Mesenchymal stem cell (in vitro differentiated cells and primary cell): ENCODE measurements around the gene WNT5A. TPM values are rescaled to one million over a fixed set of nuclear protein-coding genes. Genes with fewer than 3 reads are reported as not detected.

Source experiments
- DNase-seq: peaks from one replicate; pipeline ENCODE4 v3.0.0-alpha.2; 2013
- H2AFZ ChIP-seq: one replicate; pipeline ENCODE4 v1.6.1; 2013; ENCODE audit warnings: low read depth, mild to moderate bottlenecking, control low read depth, inconsistent platforms, low read length, moderate library complexity
- H2AK5ac ChIP-seq: 2 replicates; pipeline ENCODE4 v1.6.1; 2013; ENCODE audit warnings: low read length, moderate library complexity, mild to moderate bottlenecking, inconsistent platforms; ENCODE audit not compliant: severe bottlenecking
- H2BK120ac ChIP-seq: one replicate; pipeline ENCODE4 v1.6.1; 2013; ENCODE audit warnings: low read depth, mild to moderate bottlenecking, inconsistent platforms, low read length, moderate library complexity
- H2BK12ac ChIP-seq, 2 experiments: one replicate each; pipeline ENCODE4 v1.6.1; 2013; ENCODE audit warnings: inconsistent platforms in 2 of 2, low read length in 2 of 2, mild to moderate bottlenecking in 2 of 2, moderate library complexity in 2 of 2, control low read depth in 1 of 2
- H2BK15ac ChIP-seq: one replicate; pipeline ENCODE4 v1.6.1; 2013; ENCODE audit warnings: mild to moderate bottlenecking, low read depth, inconsistent platforms; ENCODE audit not compliant: poor library complexity, severe bottlenecking
- H2BK5ac ChIP-seq: 2 replicates; pipeline ENCODE4 v1.6.1; 2013; ENCODE audit warnings: low read depth, mild to moderate bottlenecking, low read length, control low read depth, inconsistent platforms; ENCODE audit not compliant: poor library complexity, severe bottlenecking
- H3K14ac ChIP-seq, 2 experiments: one replicate each; pipeline ENCODE4 v1.6.1; 2013; ENCODE audit warnings: inconsistent platforms in 2 of 2, low read length in 2 of 2, control low read depth in 1 of 2, mild to moderate bottlenecking in 1 of 2, moderate library complexity in 1 of 2
- H3K18ac ChIP-seq, 2 experiments: one replicate each; pipeline ENCODE4 v1.6.1; 2013; ENCODE audit warnings: inconsistent platforms in 2 of 2, low read length in 2 of 2, control low read depth in 1 of 2, low read depth in 1 of 2, mild to moderate bottlenecking in 1 of 2
- H3K23ac ChIP-seq, 2 experiments: one replicate each; pipeline ENCODE4 v1.6.1; 2013; ENCODE audit warnings: inconsistent platforms in 2 of 2, low read length in 2 of 2, mild to moderate bottlenecking in 2 of 2, moderate library complexity in 2 of 2, control low read depth in 1 of 2
- H3K27ac ChIP-seq: 2 replicates; pipeline ENCODE4 v1.5.1; 2013; ENCODE audit warnings: mild to moderate bottlenecking, moderate library complexity, low read length, control low read depth, inconsistent platforms; ENCODE audit not compliant: poor library complexity, severe bottlenecking
- H3K27me3 ChIP-seq, 2 experiments: 2 replicates each; pipeline versions ENCODE4 v1.6.1 to v1.7.0; 2013; ENCODE audit warnings: low read length in 2 of 2, mild to moderate bottlenecking in 2 of 2, moderate library complexity in 2 of 2, control low read depth in 1 of 2, inconsistent platforms in 1 of 2; ENCODE audit not compliant: control insufficient read depth in 1 of 2, insufficient read depth in 1 of 2
- H3K36me3 ChIP-seq, 2 experiments: 2 replicates each; pipeline versions ENCODE4 v1.6.1 to v1.7.0; 2013; ENCODE audit warnings: low read length in 2 of 2, control low read depth in 1 of 2, inconsistent platforms in 1 of 2, low read depth in 1 of 2, mild to moderate bottlenecking in 1 of 2; ENCODE audit not compliant: insufficient read depth in 2 of 2, control insufficient read depth in 1 of 2
- H3K4ac ChIP-seq, 2 experiments: one replicate each; pipeline ENCODE4 v1.6.1; 2013; ENCODE audit warnings: inconsistent platforms in 2 of 2, low read length in 2 of 2, mild to moderate bottlenecking in 2 of 2, moderate library complexity in 2 of 2, control low read depth in 1 of 2, low read depth in 1 of 2
- H3K4me1 ChIP-seq: 2 replicates; pipeline ENCODE4 v1.6.1; 2013; ENCODE audit warnings: low read depth, low read length, control low read depth; ENCODE audit not compliant: control insufficient read depth, insufficient read depth
- H3K4me2 ChIP-seq: 2 replicates; pipeline ENCODE4 v1.6.1; 2013; ENCODE audit warnings: low read length, mild to moderate bottlenecking, inconsistent platforms; ENCODE audit not compliant: poor library complexity, severe bottlenecking
- H3K4me3 ChIP-seq, 2 experiments: 2 replicates each; pipeline versions ENCODE4 v1.5.1 to v1.7.0; 2013; ENCODE audit warnings: low read length in 2 of 2, mild to moderate bottlenecking in 2 of 2, control low read depth in 1 of 2, low read depth in 1 of 2; ENCODE audit not compliant: insufficient read depth in 1 of 2
- H3K79me1 ChIP-seq: replicated peaks from 2 replicates; pipeline ENCODE4 v1.6.1; 2013; ENCODE audit warnings: mild to moderate bottlenecking, control low read depth, low read length, inconsistent platforms; ENCODE audit not compliant: poor library complexity, severe bottlenecking
- H3K9ac ChIP-seq: 2 replicates; pipeline ENCODE4 v1.7.0; 2013; ENCODE audit warnings: mild to moderate bottlenecking, low read length, moderate library complexity
- H3K9me3 ChIP-seq: 2 replicates; pipeline ENCODE4 v1.7.0; 2013; ENCODE audit warnings: mild to moderate bottlenecking, low read length; ENCODE audit not compliant: control insufficient read depth
- H4K8ac ChIP-seq: one replicate; pipeline ENCODE4 v1.6.1; 2013; ENCODE audit warnings: inconsistent platforms, mild to moderate bottlenecking, low read length, moderate library complexity
- H4K91ac ChIP-seq: one replicate; pipeline ENCODE4 v1.6.1; 2013; ENCODE audit warnings: mild to moderate bottlenecking, low read length, inconsistent platforms
- WGBS: methylation state at CpG from one replicate; pipeline ENCODE4 v1.1.7; 2013; ENCODE audit warnings: mixed read lengths; 5-methylcytosine and 5-hydroxymethylcytosine counted together
- polyA plus RNA-seq, 2 experiments: library from polyadenylated mRNA; stranded (reverse); fragments of 200-250 nt; gene quantifications; one replicate each; pipeline ENCODE4 v1.2.3, GENCODE V29; 2013

Gene WNT5A
- 239 TPM for polyA plus RNA-seq (2013, experiment 1 of 2)
- polyA plus RNA-seq (2013, experiment 2 of 2), result 239 TPM

- H2AFZ ChIP-seq, result peak within 1 kb of the TSS; percentile 7
- H3K4me3 ChIP-seq, result peak within 1 kb of the TSS; percentile 90 to 94
- DNase-seq, result peak; percentile 65
- H3K9ac ChIP-seq, result peak within 1 kb of the TSS; percentile 87
- peak within 1 kb of the TSS; percentile 99 for H2BK120ac ChIP-seq
- peak within 1 kb of the TSS; percentile 99 for H3K4ac ChIP-seq
- peak within 1 kb of the TSS; percentile 96 to 98 for H3K14ac ChIP-seq
- peak within 1 kb of the TSS; percentile 57 to 97 for H2BK12ac ChIP-seq
- H2BK5ac ChIP-seq, result peak within 1 kb of the TSS; percentile 98
- no peaks in the 10 kb centered on the region for H3K36me3 ChIP-seq
- peak within 1 kb of the TSS; percentile 98 for H3K27ac ChIP-seq
- peak within 1 kb of the TSS; percentile 7 to 97 for H3K23ac ChIP-seq
- peak within 1 kb of the TSS; percentile 87 for H2BK15ac ChIP-seq
- H4K91ac ChIP-seq, result peak within 1 kb of the TSS; percentile 98
- WGBS, result under 1% methylated on average over 39 of the region's 52 CpGs
- peak within 1 kb of the TSS; percentile 78 for H4K8ac ChIP-seq
- no peaks in the 10 kb centered on the region for H3K9me3 ChIP-seq
- H3K18ac ChIP-seq, result peak within 1 kb of the TSS; percentile 95 to 98
- H3K4me1 ChIP-seq, result peaks cover 34% of the 10 kb centered on the region
- peaks cover 4% of the 10 kb centered on the region for H3K79me1 ChIP-seq
- H3K4me2 ChIP-seq, result peak within 1 kb of the TSS; percentile 78
- peak within 1 kb of the TSS; percentile 28 for H2AK5ac ChIP-seq
- peaks cover 0 to 23% of the 10 kb centered on the region in 2 experiments for H3K27me3 ChIP-seq
These were observed at the start of gene WNT5A for GRCh38 chr3:55486857-55487380. TSS of gene WNT5A (minus strand) at chr3:55487306. CDS start at chr3:55486985, 321 bp downstream.

GRCh38 chr3:55534876-55535275 is 47.8 kb upstream of the WNT5A start:
- H3K4ac ChIP-seq, result no peak overlapping the region
- H2BK12ac ChIP-seq, result peak overlapping the region in 1 of 2 experiments; percentile 11
- no peak overlapping the region for H3K23ac ChIP-seq
- no peak overlapping the region for H4K8ac ChIP-seq
- H2BK120ac ChIP-seq, result no peak overlapping the region
- H3K14ac ChIP-seq, result no peak overlapping the region
- no peak overlapping the region for H2BK5ac ChIP-seq
- no peak overlapping the region for H3K27ac ChIP-seq
- H3K36me3 ChIP-seq, result no peaks in the 10 kb centered on the region
- H4K91ac ChIP-seq, result no peak overlapping the region
- H2AFZ ChIP-seq, result no peak overlapping the region
- no peak for DNase-seq
- H3K27me3 ChIP-seq, result peaks cover 0 to 33% of the 10 kb centered on the region in 2 experiments
- no peak overlapping the region for H2BK15ac ChIP-seq
- H3K4me1 ChIP-seq, result peaks cover 9% of the 10 kb centered on the region
- no peak overlapping the region for H3K9ac ChIP-seq
- H3K9me3 ChIP-seq, result no peaks in the 10 kb centered on the region
- H2AK5ac ChIP-seq, result no peak overlapping the region
- no peaks in the 10 kb centered on the region for H3K79me1 ChIP-seq
- H3K4me3 ChIP-seq, result no peak overlapping the region
- WGBS, result 83% methylated on average over 2 of the region's 2 CpGs
- no peak overlapping the region for H3K4me2 ChIP-seq
- no peak overlapping the region for H3K18ac ChIP-seq

- H2BK120ac ChIP-seq, result no peak overlapping the region
- no peak overlapping the region for H2AFZ ChIP-seq
- no peak overlapping the region for H3K4me2 ChIP-seq
- H2AK5ac ChIP-seq, result no peak overlapping the region
- no peaks in the 10 kb centered on the region for H3K36me3 ChIP-seq
- H3K4ac ChIP-seq, result no peak overlapping the region
- peak; percentile 35 for DNase-seq
- peak overlapping the region; percentile 71 for H4K8ac ChIP-seq
- 46% methylated on average over 3 of the region's 3 CpGs for WGBS
- peak overlapping the region in 1 of 2 experiments; percentile 6 for H3K14ac ChIP-seq
- H3K79me1 ChIP-seq, result no peaks in the 10 kb centered on the region
- no peak overlapping the region for H4K91ac ChIP-seq
- H2BK5ac ChIP-seq, result no peak overlapping the region
- H3K4me3 ChIP-seq, result no peak overlapping the region
- peaks cover 0 to 45% of the 10 kb centered on the region in 2 experiments for H3K27me3 ChIP-seq
- no peak overlapping the region for H3K27ac ChIP-seq
- H3K4me1 ChIP-seq, result peaks cover 9% of the 10 kb centered on the region
- H2BK15ac ChIP-seq, result peak overlapping the region; percentile 75
- no peak overlapping the region for H3K9ac ChIP-seq
- H2BK12ac ChIP-seq, result peak overlapping the region in 1 of 2 experiments; percentile 70
- H3K23ac ChIP-seq, result no peak overlapping the region
- H3K9me3 ChIP-seq, result no peaks in the 10 kb centered on the region
- H3K18ac ChIP-seq, result peak overlapping the region; percentile 11 to 73
These were observed 45.7 kb upstream of the WNT5A start for GRCh38 chr3:55532806-55533205.

GRCh38 chr3:55531321-55531720 is 44.2 kb upstream of the WNT5A start:
- Histone ChIP-seq H2BK12ac (no peak overlapping the region), H3K27me3 (peaks cover 0 to 60% of the 10 kb centered on the region in 2 experiments), H4K91ac (no peak overlapping the region), H3K4me2 (no peak overlapping the region), H2BK15ac (no peak overlapping the region), H3K4me3 (no peak overlapping the region), H3K4me1 (peaks cover 13% of the 10 kb centered on the region), H3K9me3 (no peaks in the 10 kb centered on the region), H3K4ac (no peak overlapping the region), H3K27ac (no peak overlapping the region), H2BK5ac (no peak overlapping the region), H3K18ac (no peak overlapping the region), H2AFZ (no peak overlapping the region), H3K23ac (no peak overlapping the region), H3K9ac (no peak overlapping the region), H3K14ac (no peak overlapping the region), H2BK120ac (no peak overlapping the region), H4K8ac (no peak overlapping the region), H3K36me3 (no peaks in the 10 kb centered on the region), H2AK5ac (no peak overlapping the region), H3K79me1 (no peaks in the 10 kb centered on the region)
- no peak for DNase-seq
- WGBS, result 57% methylated on average over 1 of the region's 1 CpG
